OCI-LY1 (cell line): Measurements from ENCODE around the gene CASQ1.

Source experiments
- EZH2 ChIP-seq: fragments of 200-600 bp; sonication (generic), shearing (Covaris generic); IDR thresholded peaks from 2 replicates; pipeline ENCODE4 v1.8.0; 2017; ENCODE audit warnings: borderline replicate concordance, mixed run types, mild to moderate bottlenecking, antibody characterized with exemption, low read length, moderate library complexity, mixed read lengths
- TF ChIP-seq, protein P1 (sequence below): fragments of 200-600 bp; sonication (generic), shearing (Covaris generic); IDR thresholded peaks from 2 replicates; pipeline ENCODE4 v1.5.1; 2017; ENCODE audit warnings: mild to moderate bottlenecking, antibody characterized with exemption, low read length, moderate library complexity, mixed read lengths

GRCh38 chr1:160226623-160227022 lies 36.2 kb downstream of the CASQ1 start:
- TF ChIP-seq, protein P1, sequence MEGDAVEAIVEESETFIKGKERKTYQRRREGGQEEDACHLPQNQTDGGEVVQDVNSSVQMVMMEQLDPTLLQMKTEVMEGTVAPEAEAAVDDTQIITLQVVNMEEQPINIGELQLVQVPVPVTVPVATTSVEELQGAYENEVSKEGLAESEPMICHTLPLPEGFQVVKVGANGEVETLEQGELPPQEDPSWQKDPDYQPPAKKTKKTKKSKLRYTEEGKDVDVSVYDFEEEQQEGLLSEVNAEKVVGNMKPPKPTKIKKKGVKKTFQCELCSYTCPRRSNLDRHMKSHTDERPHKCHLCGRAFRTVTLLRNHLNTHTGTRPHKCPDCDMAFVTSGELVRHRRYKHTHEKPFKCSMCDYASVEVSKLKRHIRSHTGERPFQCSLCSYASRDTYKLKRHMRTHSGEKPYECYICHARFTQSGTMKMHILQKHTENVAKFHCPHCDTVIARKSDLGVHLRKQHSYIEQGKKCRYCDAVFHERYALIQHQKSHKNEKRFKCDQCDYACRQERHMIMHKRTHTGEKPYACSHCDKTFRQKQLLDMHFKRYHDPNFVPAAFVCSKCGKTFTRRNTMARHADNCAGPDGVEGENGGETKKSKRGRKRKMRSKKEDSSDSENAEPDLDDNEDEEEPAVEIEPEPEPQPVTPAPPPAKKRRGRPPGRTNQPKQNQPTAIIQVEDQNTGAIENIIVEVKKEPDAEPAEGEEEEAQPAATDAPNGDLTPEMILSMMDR = no peak
- no peak for TF ChIP-seq EZH2
